ES-I3 (cell line): Measurements from ENCODE around the gene SFI1.

Experiments used
- H3K36me3 ChIP-seq: 2 replicates; pipeline ENCODE4 v1.6.1; 2013; ENCODE audit warnings: mild to moderate bottlenecking, low read length, control low read depth, moderate library complexity; ENCODE audit not compliant: insufficient read depth
- H3K4me1 ChIP-seq: 2 replicates; pipeline ENCODE4 v1.6.1; 2013; ENCODE audit warnings: mild to moderate bottlenecking, control low read depth, low read length; ENCODE audit not compliant: insufficient read depth
- H3K9ac ChIP-seq: 2 replicates; pipeline ENCODE4 v1.6.1; 2013; ENCODE audit warnings: low read depth, mild to moderate bottlenecking, low read length, moderate library complexity
- H3K9me3 ChIP-seq: 2 replicates; pipeline ENCODE4 v1.6.1; 2013; ENCODE audit warnings: mild to moderate bottlenecking, low read length, moderate library complexity; ENCODE audit not compliant: control insufficient read depth, insufficient read depth

The SFI1 gene

DNA sequence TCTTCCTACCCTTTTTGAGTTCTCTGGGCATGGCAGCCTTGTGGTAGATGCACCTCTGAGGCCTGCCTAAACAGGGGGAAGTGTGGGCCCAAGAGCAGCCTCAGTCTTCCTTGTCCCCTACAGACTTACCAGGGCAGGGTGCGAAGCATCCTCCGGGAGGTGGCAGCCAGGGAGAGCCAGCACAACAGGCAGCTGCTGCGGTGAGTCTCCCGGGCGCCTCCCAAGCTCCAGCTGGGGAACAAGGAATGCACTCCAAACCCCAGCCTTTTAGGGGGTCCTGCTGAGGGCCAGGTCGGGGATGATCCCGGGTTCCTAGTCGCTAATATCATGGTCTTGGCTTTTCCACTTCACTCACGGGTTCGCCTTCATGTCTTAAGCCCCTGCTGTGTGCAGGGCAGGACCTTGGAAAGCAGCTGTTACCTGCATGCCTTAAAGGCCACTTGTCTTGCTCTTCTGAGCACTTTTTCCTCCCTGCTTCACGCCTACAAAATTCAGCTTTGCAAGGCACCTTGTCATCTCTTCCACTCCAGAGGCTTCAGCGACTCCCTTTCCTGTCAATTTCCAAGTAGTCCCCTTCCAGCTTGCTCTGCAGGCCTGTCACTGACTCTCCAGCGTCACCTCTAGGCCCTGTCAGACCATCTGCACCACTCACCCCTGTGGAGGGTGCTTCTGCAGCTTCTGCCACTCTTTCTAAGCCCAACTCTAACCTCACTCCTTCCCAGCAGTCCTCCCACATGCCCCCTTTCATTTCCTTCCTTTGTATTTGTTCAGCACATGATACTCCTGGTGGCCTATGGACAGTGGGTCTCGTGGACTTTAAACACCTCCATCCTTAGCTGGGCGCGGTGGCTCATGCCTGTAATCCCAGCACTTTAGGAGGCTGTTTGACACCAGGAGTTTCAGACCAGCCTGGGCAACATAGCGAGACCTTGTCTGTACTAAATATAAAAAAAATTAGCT lies 108.7 kb downstream of the SFI1 start:
- no peaks in the 10 kb centered on the region for H3K9me3 ChIP-seq
- H3K36me3 ChIP-seq, result no peaks in the 10 kb centered on the region
- no peaks in the 10 kb centered on the region for H3K4me1 ChIP-seq
- H3K9ac ChIP-seq, result no peak overlapping the region

DNA sequence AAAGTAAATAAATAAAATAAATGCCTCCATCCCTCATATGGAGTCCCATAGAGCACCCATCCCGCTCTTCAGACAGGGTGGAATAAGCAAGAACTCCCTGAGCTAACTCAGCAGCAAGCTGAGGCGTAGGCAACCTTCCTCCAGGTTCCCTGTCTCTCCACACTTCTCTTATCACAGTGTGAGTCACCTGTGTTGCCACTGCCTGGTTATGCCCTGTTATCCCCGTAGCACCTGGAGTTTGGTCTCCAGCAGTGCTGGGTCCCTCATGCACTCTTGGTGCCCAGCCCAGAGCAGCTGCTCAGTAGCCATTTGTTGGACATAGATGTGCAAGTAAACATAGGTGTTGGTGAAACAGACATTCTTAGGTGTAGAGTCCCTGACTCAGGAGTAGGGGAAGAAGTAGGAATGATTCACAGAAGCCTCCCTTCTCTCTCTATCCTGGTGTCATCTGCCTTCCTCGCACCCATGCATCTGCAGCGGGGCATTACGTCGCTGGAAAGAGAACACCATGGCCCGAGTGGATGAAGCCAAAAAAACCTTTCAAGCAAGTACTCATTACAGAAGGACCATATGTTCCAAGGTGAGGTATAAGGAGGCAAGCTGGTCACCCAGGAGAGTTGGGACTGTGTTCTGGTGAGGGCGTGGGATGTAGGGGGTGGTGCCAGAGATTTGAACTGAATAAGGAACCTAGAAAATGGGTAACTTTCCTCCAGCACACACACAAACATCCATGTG lies 109.7 kb downstream of the SFI1 start:
- no peaks in the 10 kb centered on the region for H3K4me1 ChIP-seq
- no peak overlapping the region for H3K9ac ChIP-seq
- H3K9me3 ChIP-seq, result no peaks in the 10 kb centered on the region
- no peaks in the 10 kb centered on the region for H3K36me3 ChIP-seq

DNA sequence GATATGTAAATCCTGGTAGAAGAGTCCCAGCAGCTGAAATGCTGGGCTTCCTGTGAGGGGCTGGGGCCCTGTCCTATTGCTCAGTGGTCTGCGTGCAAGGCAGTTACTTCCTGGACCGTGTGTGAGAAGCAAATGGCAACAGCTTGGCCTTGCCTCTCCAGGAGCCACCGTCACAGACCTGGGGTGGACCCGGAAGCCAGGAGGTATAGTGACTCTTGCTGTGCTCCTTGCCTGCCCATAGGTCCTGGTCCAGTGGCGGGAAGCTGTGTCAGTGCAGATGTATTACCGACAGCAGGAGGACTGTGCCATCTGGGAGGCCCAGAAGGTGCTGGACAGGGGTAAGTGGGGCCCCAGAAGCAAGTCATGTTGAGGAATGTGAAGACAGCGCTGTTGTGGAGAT lies 111.4 kb downstream of the SFI1 start:
- Histone ChIP-seq H3K36me3 (no peaks in the 10 kb centered on the region), H3K9me3 (no peaks in the 10 kb centered on the region), H3K4me1 (no peaks in the 10 kb centered on the region), H3K9ac (no peak overlapping the region)

DNA sequence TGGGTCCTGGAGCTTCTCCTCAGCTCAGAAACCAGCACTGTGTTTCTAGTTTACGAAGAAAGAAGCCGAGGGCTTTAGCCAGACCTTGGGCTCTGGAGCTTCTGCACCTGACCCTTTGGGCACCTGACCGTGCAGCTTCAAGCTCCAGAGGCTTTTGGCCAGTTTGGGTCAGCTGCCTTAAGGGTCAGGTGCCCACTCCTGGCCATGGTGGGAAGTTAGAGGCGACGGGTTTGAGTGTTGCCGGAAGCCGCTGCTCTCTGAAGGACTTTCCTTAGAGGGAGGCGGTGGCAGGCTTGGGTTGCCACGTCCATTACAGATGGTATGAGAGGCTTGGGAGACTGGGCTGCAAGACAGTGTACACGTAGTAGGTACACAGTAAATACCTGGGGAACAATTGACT lies 113.4 kb downstream of the SFI1 start:
- no peaks in the 10 kb centered on the region for H3K9me3 ChIP-seq
- H3K4me1 ChIP-seq, result no peaks in the 10 kb centered on the region
- H3K9ac ChIP-seq, result no peak overlapping the region
- no peaks in the 10 kb centered on the region for H3K36me3 ChIP-seq

DNA sequence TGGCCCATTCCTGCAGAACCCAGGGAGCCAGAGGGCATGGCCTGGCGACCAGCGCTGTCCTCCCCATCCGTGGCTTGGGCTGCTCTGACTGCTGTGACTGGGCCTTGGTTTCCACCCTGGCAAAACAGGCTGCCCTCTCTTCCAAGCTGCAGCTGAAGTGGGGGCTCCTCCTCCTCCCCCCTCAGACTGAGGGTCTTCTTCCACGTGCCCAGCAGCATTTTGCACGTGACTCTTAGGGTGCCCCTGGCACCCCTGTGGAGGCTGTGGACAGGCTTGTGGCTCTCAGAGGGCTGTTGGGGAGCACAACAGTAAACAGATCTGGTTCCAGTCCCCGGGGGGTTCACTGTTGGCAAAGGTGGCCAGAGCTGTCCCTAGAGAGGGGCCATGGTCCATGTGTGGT lies 114.3 kb downstream of the SFI1 start:
- H3K36me3 ChIP-seq, result no peaks in the 10 kb centered on the region
- no peaks in the 10 kb centered on the region for H3K4me1 ChIP-seq
- no peaks in the 10 kb centered on the region for H3K9me3 ChIP-seq
- H3K9ac ChIP-seq, result no peak overlapping the region

DNA sequence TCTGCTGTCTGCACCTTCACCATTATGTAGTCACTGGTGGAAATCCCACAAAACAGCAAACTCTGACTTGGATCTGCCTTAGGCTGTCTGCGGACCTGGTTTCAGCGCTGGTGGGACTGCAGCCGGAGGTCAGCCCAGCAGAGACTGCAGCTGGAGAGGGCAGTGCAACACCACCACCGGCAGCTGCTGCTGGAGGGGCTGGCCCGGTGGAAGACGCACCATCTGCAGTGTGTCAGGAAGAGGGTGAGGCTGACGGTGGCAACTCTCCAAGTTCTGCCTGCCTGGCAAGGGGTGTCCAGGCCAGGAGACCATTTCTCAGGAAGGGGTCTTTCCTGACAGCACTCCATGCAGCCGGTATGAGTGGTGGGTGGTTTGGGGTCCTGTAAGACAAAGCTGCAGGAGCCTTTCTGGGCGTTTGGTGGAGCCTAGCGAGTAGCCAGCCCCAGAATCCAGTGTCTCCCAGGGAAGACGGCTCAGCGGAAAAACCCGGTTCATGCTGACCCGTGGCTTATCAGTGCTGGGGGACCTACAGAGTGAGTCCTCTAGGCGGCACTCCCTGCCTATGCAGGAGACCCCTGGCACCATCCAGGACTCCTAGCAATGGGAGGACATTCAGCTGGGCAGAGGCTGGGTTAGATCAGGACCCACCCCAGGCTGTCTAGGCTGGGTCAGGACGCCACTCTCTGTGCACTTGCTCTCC lies 114.9 kb downstream of the SFI1 start:
- Histone ChIP-seq H3K9ac (no peak overlapping the region), H3K9me3 (no peaks in the 10 kb centered on the region), H3K36me3 (no peaks in the 10 kb centered on the region), H3K4me1 (no peaks in the 10 kb centered on the region)

DNA sequence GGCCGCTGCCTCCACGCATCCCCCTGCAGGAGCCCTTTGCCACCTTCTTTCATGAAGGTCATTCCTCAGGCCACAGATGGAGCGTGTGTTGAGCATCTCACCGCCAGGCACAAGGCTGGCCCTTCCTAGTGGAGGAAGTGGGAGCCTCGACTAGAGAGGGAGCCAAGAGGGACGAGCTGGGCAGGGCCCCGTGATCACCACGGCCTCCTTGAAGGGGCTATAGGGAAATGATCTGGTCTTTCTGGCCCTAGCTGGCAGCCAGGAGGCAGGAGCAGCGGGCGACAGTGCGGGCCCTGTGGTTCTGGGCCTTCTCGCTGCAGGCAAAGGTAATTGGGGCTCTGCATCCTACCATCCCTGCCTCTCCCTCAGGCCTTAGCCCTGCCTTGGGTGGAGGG lies 116.6 kb downstream of the SFI1 start:
- Histone ChIP-seq H3K9me3 (no peaks in the 10 kb centered on the region), H3K36me3 (peaks cover 8% of the 10 kb centered on the region; the same call in 1 of the 2 replicates), H3K4me1 (no peaks in the 10 kb centered on the region), H3K9ac (no peak overlapping the region)

DNA sequence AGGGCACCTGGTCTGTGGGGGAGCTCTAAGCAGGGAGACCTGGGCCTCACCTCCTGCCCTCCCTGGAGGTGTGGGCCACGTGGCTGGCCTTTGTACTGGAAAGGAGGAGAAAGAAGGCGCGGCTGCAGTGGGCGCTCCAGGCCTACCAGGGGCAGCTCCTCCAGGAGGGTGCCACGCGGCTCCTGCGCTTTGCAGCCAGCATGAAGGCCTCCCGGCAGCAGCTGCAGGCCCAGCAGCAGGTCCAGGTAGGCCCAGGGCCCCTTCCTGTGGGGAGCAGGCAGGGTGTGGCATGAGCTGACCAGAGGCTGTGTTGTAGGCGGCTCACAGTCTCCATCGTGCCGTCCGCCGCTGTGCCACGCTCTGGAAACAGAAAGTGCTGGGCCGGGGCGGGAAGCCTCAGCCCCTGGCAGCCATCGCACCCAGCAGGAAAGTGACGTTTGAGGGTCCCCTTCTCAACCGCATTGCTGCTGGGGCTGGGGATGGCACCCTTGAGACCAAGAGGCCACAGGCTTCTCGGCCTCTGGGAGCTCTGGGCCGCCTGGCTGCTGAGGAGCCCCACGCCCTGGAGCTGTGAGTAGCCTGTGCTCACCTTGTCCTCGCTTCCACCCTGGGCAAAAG lies 117.1 kb downstream of the SFI1 start:
- no peak overlapping the region for H3K9ac ChIP-seq
- H3K9me3 ChIP-seq, result no peaks in the 10 kb centered on the region
- H3K36me3 ChIP-seq, result peaks cover 8% of the 10 kb centered on the region; the same call in 1 of the 2 replicates
- H3K4me1 ChIP-seq, result no peaks in the 10 kb centered on the region

DNA sequence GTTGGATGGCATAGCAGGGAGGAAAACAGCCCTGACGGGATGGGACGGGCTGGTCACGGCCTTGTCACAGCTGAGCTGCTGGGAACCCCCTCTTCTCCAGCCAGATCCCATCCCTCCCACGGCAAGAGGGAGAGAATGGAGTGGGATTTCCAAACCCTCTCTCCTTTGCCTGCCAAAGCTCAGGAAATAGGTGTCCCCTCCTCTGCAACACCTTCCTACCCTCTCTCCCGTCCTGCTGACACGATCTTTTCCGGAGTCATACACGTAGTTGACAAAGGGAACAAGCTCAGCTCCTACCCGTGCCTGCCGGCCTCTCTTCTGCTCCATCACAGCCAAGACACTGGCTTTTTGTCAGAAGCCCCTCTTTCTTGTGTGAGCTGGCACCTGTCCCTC lies 117.6 kb downstream of the SFI1 start:
- peaks cover 8% of the 10 kb centered on the region for H3K36me3 ChIP-seq
- H3K9ac ChIP-seq, result no peak overlapping the region
- no peaks in the 10 kb centered on the region for H3K9me3 ChIP-seq
- H3K4me1 ChIP-seq, result no peaks in the 10 kb centered on the region

DNA sequence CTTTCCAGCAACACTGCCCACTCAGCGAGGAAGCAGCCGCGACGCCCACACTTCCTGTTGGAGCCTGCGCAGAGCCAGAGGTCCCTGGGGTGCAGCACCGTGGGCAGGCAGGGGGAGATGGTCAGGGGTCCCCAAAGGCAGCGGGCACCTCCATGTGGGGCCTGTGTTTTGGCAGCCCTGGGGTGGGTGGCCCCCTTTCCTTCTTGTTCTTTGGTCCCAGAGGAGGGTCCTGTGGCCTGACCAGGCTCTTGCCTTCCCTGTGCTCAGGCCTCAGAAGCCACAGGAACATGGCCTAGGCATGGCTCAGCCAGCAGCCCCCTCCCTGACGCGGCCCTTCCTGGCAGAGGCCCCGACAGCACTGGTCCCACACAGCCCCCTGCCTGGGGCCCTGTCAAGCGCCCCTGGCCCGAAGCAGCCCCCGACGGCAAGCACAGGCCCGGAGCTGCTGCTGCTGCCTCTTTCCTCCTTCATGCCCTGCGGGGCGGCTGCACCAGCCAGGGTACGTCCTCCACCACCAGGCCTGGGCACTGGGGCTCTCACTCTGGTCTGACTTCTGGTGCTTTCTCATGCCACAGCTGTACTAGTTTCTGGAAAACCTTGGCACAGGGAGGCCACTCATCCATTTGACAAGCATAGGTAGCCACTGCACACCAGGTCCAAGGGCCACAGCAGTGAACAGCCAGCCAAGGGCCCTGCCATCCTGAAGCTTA lies 118.6 kb downstream of the SFI1 start:
- Histone ChIP-seq H3K9ac (no peak overlapping the region), H3K36me3 (peaks cover 8% of the 10 kb centered on the region), H3K4me1 (no peaks in the 10 kb centered on the region), H3K9me3 (no peaks in the 10 kb centered on the region)

DNA sequence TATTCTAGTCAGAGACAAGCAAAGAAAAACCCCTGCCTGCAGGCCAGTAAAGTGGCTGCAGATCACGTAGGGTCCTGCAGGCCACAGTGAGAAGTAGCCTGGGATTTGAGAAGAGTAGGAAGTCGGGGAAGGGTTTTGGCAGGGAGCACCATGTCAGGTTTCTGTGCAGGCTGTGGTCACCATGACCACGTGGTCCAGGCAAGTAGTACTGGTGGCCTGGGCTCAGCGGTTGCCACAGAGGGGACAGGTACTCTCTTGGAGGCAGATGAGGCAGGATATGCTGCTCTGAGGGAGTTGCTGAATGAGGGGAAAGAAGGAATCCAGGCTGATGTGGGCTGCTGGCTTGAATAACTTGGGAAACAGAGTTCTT lies 119.1 kb downstream of the SFI1 start:
- H3K4me1 ChIP-seq, result no peaks in the 10 kb centered on the region
- peaks cover 8% of the 10 kb centered on the region for H3K36me3 ChIP-seq
- no peak overlapping the region for H3K9ac ChIP-seq
- H3K9me3 ChIP-seq, result no peaks in the 10 kb centered on the region

DNA sequence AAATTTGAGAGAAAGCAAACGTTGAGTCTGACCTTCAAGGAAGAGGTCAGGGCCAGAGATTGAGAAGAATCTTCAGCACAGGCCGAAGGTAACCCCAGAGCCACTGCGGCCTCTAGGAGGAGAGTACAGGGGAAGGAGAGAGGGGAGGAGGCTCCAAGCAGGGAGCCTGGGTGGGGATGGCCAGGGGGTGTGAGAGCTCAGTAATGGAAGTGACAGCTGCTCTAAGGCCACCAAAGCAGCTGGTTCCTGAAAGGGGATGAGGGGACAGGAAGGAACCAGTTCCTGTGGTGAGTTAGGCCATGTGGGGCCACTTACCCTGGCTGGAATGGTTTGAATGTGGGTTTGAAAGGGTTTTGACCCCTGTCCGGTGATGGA lies 119.6 kb downstream of the SFI1 start:
- Histone ChIP-seq H3K9me3 (no peaks in the 10 kb centered on the region), H3K4me1 (no peaks in the 10 kb centered on the region), H3K9ac (no peak overlapping the region), H3K36me3 (peaks cover 8% of the 10 kb centered on the region)

DNA sequence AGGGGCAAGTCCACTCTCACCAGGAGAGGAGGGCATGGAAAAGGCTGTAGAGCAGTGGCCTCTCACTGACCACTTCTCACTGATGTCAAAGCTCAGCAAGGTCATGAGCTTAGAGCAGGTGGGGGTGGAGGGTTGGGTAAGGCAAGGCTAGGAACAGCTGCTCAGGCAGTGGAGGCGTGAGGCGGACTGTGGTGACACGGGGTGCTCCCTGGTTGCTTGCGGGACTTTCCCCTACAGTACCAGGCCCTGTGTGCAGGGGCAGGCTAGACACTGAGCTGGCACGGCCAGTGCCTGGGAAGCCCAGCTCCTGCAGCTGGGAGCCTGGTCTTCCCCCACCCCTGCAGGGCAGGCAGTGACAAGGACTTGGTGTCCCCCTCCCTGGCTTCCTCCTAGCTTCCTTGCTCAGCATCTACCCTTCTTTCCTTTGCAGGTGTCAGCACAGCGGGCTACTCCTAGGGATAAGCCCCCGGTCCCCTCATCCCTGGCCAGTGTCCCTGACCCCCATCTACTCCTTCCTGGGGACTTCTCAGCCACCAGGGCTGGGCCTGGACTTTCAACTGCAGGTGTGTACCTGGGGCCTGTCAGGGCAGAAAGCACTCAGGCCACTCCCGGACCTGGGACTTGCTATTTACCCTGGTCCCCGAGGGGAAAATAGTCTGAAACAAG lies 120.1 kb downstream of the SFI1 start:
- Histone ChIP-seq H3K9ac (no peak overlapping the region), H3K4me1 (no peaks in the 10 kb centered on the region), H3K9me3 (no peaks in the 10 kb centered on the region), H3K36me3 (peaks cover 8% of the 10 kb centered on the region)
